ENCODE results near the gene ZNF436. TPM values are rescaled to one million over a fixed set of nuclear protein-coding genes. Genes with fewer than 3 reads are reported as not detected.

Gene ZNF436
- total RNA-seq, 1 donor, result 24.6 TPM

DNA sequence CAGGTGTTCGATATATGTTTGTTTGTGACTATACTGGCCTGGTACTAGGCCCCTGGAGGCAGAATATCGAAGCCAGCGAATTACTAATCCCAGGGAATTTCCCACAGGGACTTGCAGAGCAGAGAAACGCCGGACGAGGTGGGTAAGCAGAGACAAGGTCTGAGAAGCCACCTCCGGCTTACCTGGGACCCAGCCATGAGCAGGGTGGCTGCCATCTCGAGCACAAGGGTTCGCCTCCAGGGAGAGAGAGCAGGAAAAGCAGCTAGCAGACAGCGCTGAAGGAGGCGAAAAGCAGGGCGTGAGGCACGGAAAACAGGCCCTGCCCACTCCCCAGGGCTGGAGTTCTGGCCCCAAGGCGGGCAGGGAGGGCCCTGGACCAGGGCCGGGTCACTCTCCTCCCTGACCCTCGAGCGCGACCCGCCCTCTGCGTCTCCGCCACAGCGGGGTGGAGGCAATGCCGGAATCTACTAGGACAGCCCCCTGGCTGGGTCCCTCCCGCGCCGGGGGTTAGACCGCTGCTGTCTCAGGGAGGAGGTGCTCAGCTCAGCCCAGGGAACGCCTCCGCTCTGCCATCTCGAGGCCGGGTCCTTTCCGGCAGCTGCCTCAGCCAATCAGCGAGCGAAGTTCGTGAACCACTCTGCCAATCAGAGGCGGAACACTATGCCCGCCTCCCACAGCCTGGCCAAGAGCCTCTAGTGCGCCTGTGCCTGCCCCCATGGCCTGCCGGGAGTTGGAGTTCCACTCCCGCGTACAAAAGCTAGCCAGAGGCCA, 1.7 kb downstream of the ZNF436 start:
- TF ChIP-seq, protein P1, sequence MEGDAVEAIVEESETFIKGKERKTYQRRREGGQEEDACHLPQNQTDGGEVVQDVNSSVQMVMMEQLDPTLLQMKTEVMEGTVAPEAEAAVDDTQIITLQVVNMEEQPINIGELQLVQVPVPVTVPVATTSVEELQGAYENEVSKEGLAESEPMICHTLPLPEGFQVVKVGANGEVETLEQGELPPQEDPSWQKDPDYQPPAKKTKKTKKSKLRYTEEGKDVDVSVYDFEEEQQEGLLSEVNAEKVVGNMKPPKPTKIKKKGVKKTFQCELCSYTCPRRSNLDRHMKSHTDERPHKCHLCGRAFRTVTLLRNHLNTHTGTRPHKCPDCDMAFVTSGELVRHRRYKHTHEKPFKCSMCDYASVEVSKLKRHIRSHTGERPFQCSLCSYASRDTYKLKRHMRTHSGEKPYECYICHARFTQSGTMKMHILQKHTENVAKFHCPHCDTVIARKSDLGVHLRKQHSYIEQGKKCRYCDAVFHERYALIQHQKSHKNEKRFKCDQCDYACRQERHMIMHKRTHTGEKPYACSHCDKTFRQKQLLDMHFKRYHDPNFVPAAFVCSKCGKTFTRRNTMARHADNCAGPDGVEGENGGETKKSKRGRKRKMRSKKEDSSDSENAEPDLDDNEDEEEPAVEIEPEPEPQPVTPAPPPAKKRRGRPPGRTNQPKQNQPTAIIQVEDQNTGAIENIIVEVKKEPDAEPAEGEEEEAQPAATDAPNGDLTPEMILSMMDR (IDR thresholded peaks at IDR 0.05; ENCODE audit: insufficient read depth, low read depth, low read length), result peak; percentile 8
- peak; percentile 99 for DNase-seq (ENCODE audit: low read depth)

DNA sequence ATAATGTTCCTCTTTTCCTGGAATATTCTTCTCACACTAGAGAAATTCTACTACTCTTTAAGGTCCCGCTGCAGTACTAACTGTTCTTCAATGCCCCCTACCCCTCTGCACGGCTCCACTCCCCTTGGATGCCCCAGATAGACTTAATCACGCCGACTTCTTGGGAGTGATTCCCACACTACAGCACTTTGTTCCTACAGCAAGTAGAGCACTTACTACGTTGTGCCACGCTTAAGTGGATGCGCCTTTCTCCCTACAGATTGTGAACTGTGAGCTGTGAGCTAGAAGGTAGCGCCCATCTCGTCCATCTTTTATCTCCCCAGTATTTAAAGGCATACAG, 2.2 kb downstream of the ZNF436 start:
- no peak for DNase-seq (ENCODE audit: low read depth)
- peak overlapping the region; percentile 81 for H3K4me3 ChIP-seq (ENCODE audit: low read depth, low read length)
- TF ChIP-seq, protein P1 (IDR thresholded peaks at IDR 0.05; ENCODE audit: insufficient read depth, low read depth, low read length), result no peak

More for the DNA sequence above, 1.7 kb downstream of the ZNF436 start:
- peak overlapping the region; percentile 81 for H3K4me3 ChIP-seq (ENCODE audit: low read depth, low read length)

DNA sequence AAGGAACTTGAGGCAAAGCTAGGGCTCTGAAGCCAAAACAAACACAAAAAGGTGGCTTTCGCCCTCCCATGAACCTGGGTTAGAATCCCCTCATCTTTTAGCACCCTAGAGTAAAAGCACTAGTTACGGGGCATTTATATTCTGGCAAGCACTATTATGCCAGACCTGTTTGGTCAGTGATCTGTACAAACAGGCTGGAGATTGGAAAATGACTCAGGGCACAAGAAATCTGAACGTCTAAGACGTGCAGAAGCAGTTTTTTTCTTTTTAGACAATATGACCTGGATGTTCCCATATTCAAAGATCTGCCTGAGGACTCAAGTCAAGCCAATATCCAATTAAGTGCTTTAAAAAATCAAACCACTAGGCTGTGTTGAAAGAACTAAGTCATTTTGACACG, 3.0 kb downstream of the ZNF436 start:
- DNase-seq (ENCODE audit: low read depth), result no peak
- H3K4me3 ChIP-seq (ENCODE audit: low read depth, low read length), result no peak overlapping the region
- TF ChIP-seq, protein P1 (IDR thresholded peaks at IDR 0.05; ENCODE audit: insufficient read depth, low read depth, low read length), result no peak

DNA sequence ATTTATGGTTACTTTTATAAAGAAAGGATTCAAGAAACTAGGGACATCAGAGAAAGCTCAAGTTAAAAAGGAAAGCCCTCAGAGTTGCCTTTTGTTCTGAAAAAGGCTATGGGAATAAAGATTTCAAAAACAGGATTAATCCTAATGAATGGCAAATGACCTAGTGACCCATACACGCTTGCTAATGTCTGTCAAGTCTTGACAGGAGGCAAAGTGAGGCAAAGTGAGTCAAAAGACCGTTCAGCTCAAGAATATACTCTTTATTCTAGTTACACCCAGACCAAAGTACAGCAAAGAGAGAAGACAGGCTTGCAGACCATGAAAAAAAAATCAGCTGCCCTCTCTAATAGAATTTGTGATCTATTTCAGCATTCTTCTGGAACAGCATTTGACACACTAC, 3.5 kb downstream of the ZNF436 start:
- TF ChIP-seq, protein P1 (IDR thresholded peaks at IDR 0.05; ENCODE audit: insufficient read depth, low read depth, low read length), result no peak
- DNase-seq (ENCODE audit: low read depth), result no peak
- H3K4me3 ChIP-seq (ENCODE audit: low read depth, low read length), result no peak overlapping the region

DNA sequence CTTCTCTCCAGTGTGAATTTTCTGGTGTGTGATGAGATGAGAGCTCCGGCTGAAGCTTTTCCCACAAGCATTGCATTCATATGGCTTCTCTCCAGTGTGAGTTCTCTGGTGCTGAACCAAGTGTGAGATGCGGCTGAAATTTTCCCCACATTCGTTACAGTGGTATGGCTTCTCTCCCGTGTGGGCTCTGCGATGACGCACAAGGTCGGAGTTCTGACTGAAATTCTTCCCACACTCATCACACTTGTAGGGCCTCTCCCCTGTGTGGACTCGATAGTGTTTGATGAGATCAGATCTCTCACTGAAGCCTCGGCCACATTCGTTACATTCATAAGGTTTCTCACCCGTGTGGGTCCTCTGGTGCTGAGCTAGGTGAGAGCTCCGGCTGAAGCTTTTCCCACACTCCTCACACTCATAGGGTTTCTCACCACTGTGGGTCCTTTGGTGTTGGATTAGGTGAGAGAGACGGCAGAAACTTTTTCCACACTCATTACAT, 7.4 kb downstream of the ZNF436 start:
- TF ChIP-seq, protein P1 (IDR thresholded peaks at IDR 0.05; ENCODE audit: insufficient read depth, low read depth, low read length), result no peak
- no peak for DNase-seq (ENCODE audit: low read depth)
- no peak overlapping the region for H3K4me3 ChIP-seq (ENCODE audit: low read depth, low read length)

DNA sequence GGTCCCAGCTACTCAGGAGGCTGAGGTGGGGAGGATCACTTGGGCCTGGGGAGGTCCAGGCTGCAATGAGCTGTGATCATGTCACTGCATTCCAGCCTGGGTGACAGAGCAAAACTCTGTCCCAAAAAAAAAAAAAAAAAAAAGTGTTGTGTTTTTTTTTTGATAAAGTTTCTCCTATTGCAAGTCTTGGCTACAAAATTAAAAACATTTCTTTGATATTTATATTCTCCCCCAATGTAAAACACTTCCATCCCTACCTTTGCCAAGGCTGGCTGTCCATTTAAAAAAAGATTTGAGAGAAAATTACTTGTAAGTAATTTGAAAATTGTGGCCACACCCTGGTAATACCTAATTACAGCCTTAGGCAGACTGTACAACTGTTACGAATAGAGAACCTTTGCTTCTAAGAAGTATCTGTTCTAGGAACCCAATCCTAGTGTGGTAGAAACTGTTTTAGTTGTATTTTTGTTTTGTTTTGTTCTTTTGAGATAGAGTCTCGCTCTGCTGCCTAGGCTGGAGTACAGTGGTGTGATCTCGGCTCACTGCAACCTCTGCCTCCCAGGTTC, 11.2 kb downstream of the ZNF436 start:
- no peak overlapping the region for H3K4me3 ChIP-seq (ENCODE audit: low read depth, low read length)
- TF ChIP-seq, protein P1 (IDR thresholded peaks at IDR 0.05; ENCODE audit: insufficient read depth, low read depth, low read length), result no peak
- DNase-seq (ENCODE audit: low read depth), result no peak
